Measurements from ENCODE around the gene FCF1.

DNA sequence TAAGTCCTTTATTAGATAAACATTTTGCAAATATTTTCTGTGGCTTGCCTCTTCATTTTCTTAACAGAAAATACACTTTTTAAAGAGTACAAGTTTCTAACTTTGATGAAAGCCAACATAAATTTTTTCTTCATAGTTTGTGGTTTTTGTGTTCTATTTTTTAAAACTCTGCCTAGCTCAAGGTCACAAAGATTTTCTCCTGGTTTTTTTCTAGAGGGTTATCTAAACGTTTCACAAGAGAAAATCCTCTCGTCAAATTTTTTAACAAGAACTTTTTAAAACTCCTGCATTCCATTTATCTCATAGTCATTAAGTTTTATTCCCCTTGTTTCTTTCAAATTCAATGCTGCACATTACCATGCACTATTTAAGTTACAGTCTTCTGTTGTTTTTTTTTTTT is 8.3 kb upstream of the FCF1 start:
- TF ChIP-seq CTCF (IDR thresholded peaks at IDR 0.05) (no peak), ZFX (IDR thresholded peaks at IDR 0.05; ENCODE audit: borderline replicate concordance) (no peak)

Data from 22Rv1 (cell line).